Esophagus muscularis mucosa (tissue), 3 donors: ENCODE results near the gene KCTD1.

Source experiments
- POLR2A ChIP-seq: fragments of 450-650 bp; IDR thresholded peaks from one replicate; pipeline ENCODE4 v1.6.1; 2017; ENCODE audit warnings: antibody characterized with exemption, moderate library complexity, mild to moderate bottlenecking, low read depth
- POLR2AphosphoS5 ChIP-seq, 2 donors: sonication (generic); formaldehyde crosslinking; IDR thresholded peaks; one replicate each; pipeline ENCODE4 v1.6.1; 2017; ENCODE audit warnings: antibody characterized with exemption in 2 of 2
- TF ChIP-seq, protein P1 (sequence below), 3 experiments: fragments of 200-600 bp in 2 of 3; fragments of 450-650 bp in 1 of 3; sonication (generic) in 2 of 3; IDR thresholded peaks; one replicate each; pipeline ENCODE4 v1.5.1; 2017 to 2019; ENCODE audit warnings: antibody characterized with exemption in 3 of 3, mild to moderate bottlenecking in 2 of 3, moderate library complexity in 1 of 3

DNA sequence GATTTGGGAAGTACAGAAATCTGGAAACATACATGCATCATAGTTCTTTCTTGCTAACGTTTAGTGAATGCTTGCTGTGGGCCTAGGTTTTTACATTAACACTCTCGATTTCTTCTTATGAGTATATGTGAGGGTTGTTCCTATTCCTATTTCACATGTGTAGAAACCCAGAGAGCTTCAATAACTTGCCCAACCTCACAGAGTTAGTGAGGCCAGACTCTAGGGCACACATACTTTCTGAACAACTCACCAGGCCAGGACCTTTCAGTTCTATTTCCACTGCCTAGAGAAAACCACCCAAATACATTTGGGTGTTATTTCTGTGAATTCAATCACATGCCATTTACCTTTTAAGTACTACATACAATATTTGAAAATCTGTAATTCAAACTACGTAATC, 8.2 kb upstream of the KCTD1 start:
- TF ChIP-seq, protein P1, sequence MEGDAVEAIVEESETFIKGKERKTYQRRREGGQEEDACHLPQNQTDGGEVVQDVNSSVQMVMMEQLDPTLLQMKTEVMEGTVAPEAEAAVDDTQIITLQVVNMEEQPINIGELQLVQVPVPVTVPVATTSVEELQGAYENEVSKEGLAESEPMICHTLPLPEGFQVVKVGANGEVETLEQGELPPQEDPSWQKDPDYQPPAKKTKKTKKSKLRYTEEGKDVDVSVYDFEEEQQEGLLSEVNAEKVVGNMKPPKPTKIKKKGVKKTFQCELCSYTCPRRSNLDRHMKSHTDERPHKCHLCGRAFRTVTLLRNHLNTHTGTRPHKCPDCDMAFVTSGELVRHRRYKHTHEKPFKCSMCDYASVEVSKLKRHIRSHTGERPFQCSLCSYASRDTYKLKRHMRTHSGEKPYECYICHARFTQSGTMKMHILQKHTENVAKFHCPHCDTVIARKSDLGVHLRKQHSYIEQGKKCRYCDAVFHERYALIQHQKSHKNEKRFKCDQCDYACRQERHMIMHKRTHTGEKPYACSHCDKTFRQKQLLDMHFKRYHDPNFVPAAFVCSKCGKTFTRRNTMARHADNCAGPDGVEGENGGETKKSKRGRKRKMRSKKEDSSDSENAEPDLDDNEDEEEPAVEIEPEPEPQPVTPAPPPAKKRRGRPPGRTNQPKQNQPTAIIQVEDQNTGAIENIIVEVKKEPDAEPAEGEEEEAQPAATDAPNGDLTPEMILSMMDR (IDR thresholded peaks at IDR 0.05) = no peak
- TF ChIP-seq POLR2AphosphoS5 (IDR thresholded peaks at IDR 0.05) (no peak), POLR2A (no peak)
